Endothelial cell of umbilical vein (primary cell): ENCODE results near the gene SH3PXD2A. TPM values are rescaled to one million over a fixed set of nuclear protein-coding genes. Genes with fewer than 3 reads are reported as not detected.

Experiments used
- BruUV-seq: library from RNA; stranded (reverse); fragments of 400-500 nt; replicated peaks from 2 replicates; lab custom pipeline; 2021; lab: Mats Ljungman, UMichigan
- CTCF ChIA-PET: fragments of 300-600, 350-600 bp; sonication (Branson Sonifier 250); formaldehyde crosslinking; loops from one replicate; lab custom pipeline; 2021; ENCODE audit warnings: antibody characterized with exemption, inconsistent platforms; lab: Charles Lee
- POLR2A ChIA-PET: fragments of 300-600, 350-600 bp; sonication (Branson Sonifier 250); formaldehyde crosslinking; loops from one replicate; lab custom pipeline; 2021; ENCODE audit warnings: antibody characterized with exemption, inconsistent platforms; lab: Charles Lee
- DNase-seq: peaks from one replicate; pipeline ENCODE4 v3.0.0-alpha.2; 2011; ENCODE audit warnings: low read depth, low spot score
- FAIRE-seq: peaks from 2 replicates; lab custom pipeline; 2011; peaks lifted over from hg19 to GRCh38; lab: Jason Lieb, UNC
- H2AFZ ChIP-seq: 2 replicates; pipeline ENCODE4 v1.6.0; 2012; ENCODE audit warnings: low read depth, low read length, control low read depth, inconsistent platforms
- H3K27ac ChIP-seq: 2 replicates; pipeline ENCODE4 v1.5.1; 2011; ENCODE audit warnings: low read depth, mild to moderate bottlenecking, control low read depth, low read length, moderate library complexity; ENCODE audit not compliant: insufficient read depth
- H3K27me3 ChIP-seq, 2 experiments: 2 replicates each; pipeline versions ENCODE4 v1.6.0 to v1.6.1; 2011; ENCODE audit warnings: low read length in 2 of 2, mixed read lengths in 1 of 2; ENCODE audit not compliant: control insufficient read depth in 2 of 2, insufficient read depth in 2 of 2
- H3K36me3 ChIP-seq, 2 experiments: 2 replicates in 1 of 2; 3 replicates in 1 of 2; pipeline ENCODE4 v1.5.1; 2011; ENCODE audit warnings: low read length in 2 of 2, mild to moderate bottlenecking in 1 of 2, moderate library complexity in 1 of 2; ENCODE audit not compliant: control insufficient read depth in 2 of 2, insufficient read depth in 2 of 2; ENCODE audit errors: extremely low read depth in 1 of 2
- H3K4me1 ChIP-seq: 3 replicates; pipeline ENCODE4 v1.5.1; 2011; ENCODE audit warnings: mild to moderate bottlenecking, low read length; ENCODE audit not compliant: control insufficient read depth, insufficient read depth; ENCODE audit errors: extremely low read depth
- H3K4me2 ChIP-seq: 2 replicates; pipeline ENCODE4 v1.6.1; 2011; ENCODE audit warnings: low read length, control low read depth, mixed read lengths; ENCODE audit not compliant: insufficient read depth
- H3K4me3 ChIP-seq, 3 experiments: fragments of 200-600 bp in 1 of 3; sonication (generic), shearing (Covaris generic) in 1 of 3; replicated peaks in 1 of 3; 2 replicates each; pipeline ENCODE4 v1.5.1; 2011 to 2016; ENCODE audit warnings: control low read depth in 3 of 3, low read length in 3 of 3, mild to moderate bottlenecking in 2 of 3, inconsistent platforms in 1 of 3, low read depth in 1 of 3, moderate library complexity in 1 of 3; ENCODE audit not compliant: insufficient read depth in 1 of 3
- H3K79me2 ChIP-seq: 2 replicates; pipeline ENCODE4 v1.6.0; 2012; ENCODE audit warnings: low read length, inconsistent platforms; ENCODE audit not compliant: control insufficient read depth, insufficient read depth
- H3K9ac ChIP-seq: replicated peaks from 2 replicates; pipeline ENCODE3; 2011; ENCODE audit warnings: low read length, control low read depth; ENCODE audit not compliant: insufficient read depth; ENCODE audit errors: extremely low read depth
- H3K9me1 ChIP-seq: replicated peaks from 3 replicates; pipeline ENCODE4 v1.6.0; 2011; ENCODE audit warnings: mild to moderate bottlenecking, low read length; ENCODE audit not compliant: control insufficient read depth, insufficient read depth; ENCODE audit errors: extremely low read depth
- H3K9me3 ChIP-seq: replicated peaks from 2 replicates; pipeline ENCODE4 v1.5.1; 2012; ENCODE audit warnings: low read length, inconsistent platforms; ENCODE audit not compliant: control insufficient read depth, insufficient read depth
- H4K20me1 ChIP-seq: replicated peaks from 2 replicates; pipeline ENCODE3; 2011; ENCODE audit warnings: mild to moderate bottlenecking, low read length; ENCODE audit not compliant: control insufficient read depth, insufficient read depth; ENCODE audit errors: extremely low read depth
- EZH2 ChIP-seq: IDR thresholded peaks from 2 replicates; pipeline ENCODE4 v1.6.1; 2012; ENCODE audit warnings: borderline replicate concordance, low read depth, mild to moderate bottlenecking, moderate library complexity, low read length, inconsistent platforms; ENCODE audit not compliant: severe bottlenecking
- POLR2A ChIP-seq: IDR thresholded peaks from 2 replicates; pipeline ENCODE4 v1.6.1; 2012; ENCODE audit warnings: low read depth, mild to moderate bottlenecking, control low read depth, low read length
- POLR2AphosphoS5 ChIP-seq: IDR thresholded peaks from 2 replicates; pipeline ENCODE4 v1.6.1; 2012; ENCODE audit warnings: low read depth, mild to moderate bottlenecking, control low read depth, low read length, moderate library complexity; ENCODE audit not compliant: insufficient read depth
- dilution Hi-C: fragments of 300-500 bp; cut with MboI; formaldehyde crosslinking; loops from one replicate; pipeline ENCODE4 v1.15.0; 2019; ENCODE audit warnings: low sequenced_read_pairs; ENCODE audit not compliant: extremely low pct_ligation_motif_present
- intact Hi-C: fragments of 100-400 bp; cut with micrococcal nuclease; formaldehyde crosslinking; loops from one replicate; pipeline ENCODE4 v1.10.0; 2022
- polyA plus RNA-seq, 4 experiments: library from polyadenylated mRNA; depleted of rRNA in 3 of 4; stranded (reverse) in 3 of 4; unstranded in 1 of 4; fragments of >200 nt; gene quantifications; 2 replicates each; pipeline versions ENCODE4 v1.2.1 to v1.2.3, GENCODE V29; 2011 to 2012; ENCODE audit warnings: missing spikeins in 1 of 4
- total RNA-seq: library from RNA; stranded (reverse); gene quantifications from 2 replicates; pipeline ENCODE4 v1.2.3, GENCODE V29; 2021
- TF ChIP-seq, protein P1 (sequence below): IDR thresholded peaks from 2 replicates; pipeline ENCODE4 v1.6.1; 2011; ENCODE audit not compliant: insufficient read depth, insufficient read length
- TF ChIP-seq, protein P2 (sequence below), 2 donors: IDR thresholded peaks; 1 replicate in 1 of 2; 2 replicates in 1 of 2; pipeline ENCODE4 v1.5.1; 2011; ENCODE audit warnings: low read length in 2 of 2, mild to moderate bottlenecking in 2 of 2, moderate library complexity in 2 of 2, control low read depth in 1 of 2, inconsistent platforms in 1 of 2, low read depth in 1 of 2; ENCODE audit not compliant: insufficient read depth in 1 of 2; ENCODE audit errors: extremely low read depth in 1 of 2

Gene SH3PXD2A
- total and polyA plus RNA-seq, 2 donors (not counting 3 experiments of a cell fraction or from before 2014, with no cell fraction given), result 1.4 to 5.1 TPM

DNA sequence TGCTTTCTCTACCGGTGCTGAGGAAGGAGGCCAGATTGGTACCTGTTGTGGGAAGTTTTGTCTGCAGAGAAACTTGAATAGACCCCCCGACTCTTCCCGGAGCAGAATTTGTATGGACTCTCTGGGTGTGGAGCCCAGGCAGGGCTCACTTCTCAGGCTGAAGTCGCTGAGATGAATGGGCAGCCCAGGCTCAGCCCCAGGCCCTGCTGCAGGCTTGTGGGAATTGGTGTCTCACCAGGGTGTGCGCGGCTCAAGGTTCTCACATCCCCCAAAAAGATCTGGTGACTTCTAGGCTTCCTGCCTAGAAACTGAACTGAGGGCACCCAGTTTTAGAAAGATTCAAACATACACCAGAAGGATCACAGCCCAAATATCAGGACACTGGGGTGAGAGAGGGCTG is 258.4 kb downstream of the SH3PXD2A start:
- intact Hi-C loops (no loop called here), dilution Hi-C loops (no loop called here)
- FAIRE-seq, result no peak
- H3K36me3 ChIP-seq, result no peaks in the 10 kb centered on the region
- peaks cover 17% of the 10 kb centered on the region for H3K4me1 ChIP-seq
- TF ChIP-seq, protein P1, sequence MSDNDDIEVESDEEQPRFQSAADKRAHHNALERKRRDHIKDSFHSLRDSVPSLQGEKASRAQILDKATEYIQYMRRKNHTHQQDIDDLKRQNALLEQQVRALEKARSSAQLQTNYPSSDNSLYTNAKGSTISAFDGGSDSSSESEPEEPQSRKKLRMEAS, result no peak
- TF ChIP-seq POLR2AphosphoS5 (no peak), POLR2A (no peak), EZH2 (no peak)
- TF ChIP-seq, protein P2, sequence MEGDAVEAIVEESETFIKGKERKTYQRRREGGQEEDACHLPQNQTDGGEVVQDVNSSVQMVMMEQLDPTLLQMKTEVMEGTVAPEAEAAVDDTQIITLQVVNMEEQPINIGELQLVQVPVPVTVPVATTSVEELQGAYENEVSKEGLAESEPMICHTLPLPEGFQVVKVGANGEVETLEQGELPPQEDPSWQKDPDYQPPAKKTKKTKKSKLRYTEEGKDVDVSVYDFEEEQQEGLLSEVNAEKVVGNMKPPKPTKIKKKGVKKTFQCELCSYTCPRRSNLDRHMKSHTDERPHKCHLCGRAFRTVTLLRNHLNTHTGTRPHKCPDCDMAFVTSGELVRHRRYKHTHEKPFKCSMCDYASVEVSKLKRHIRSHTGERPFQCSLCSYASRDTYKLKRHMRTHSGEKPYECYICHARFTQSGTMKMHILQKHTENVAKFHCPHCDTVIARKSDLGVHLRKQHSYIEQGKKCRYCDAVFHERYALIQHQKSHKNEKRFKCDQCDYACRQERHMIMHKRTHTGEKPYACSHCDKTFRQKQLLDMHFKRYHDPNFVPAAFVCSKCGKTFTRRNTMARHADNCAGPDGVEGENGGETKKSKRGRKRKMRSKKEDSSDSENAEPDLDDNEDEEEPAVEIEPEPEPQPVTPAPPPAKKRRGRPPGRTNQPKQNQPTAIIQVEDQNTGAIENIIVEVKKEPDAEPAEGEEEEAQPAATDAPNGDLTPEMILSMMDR (IDR thresholded peaks at IDR 0.05; ENCODE audit: extremely low read depth in 1 of 2, insufficient read depth in 1 of 2, low read depth in 1 of 2, low read length in 2 of 2), result no peak
- no peak overlapping the region for H3K4me2 ChIP-seq
- no peaks in the 10 kb centered on the region for H3K79me2 ChIP-seq
- no peaks in the 10 kb centered on the region for H3K9me1 ChIP-seq
- no peaks in the 10 kb centered on the region for H3K9me3 ChIP-seq
- ChIA-PET CTCF (interaction anchor here (0.6 to 3.2 kb wide), 2 partner anchors 90 to 783 kb away, joined by 4 to 65 read pairs; no protein-coding TSS in a partner anchor), POLR2A (no interaction called here)
- no peak overlapping the region for H2AFZ ChIP-seq
- no peak overlapping the region for H3K4me3 ChIP-seq
- BruUV-seq, result no TSS peak
- H3K27ac ChIP-seq, result no peak overlapping the region
- no peak for DNase-seq
- no peak overlapping the region for H3K9ac ChIP-seq
- no peaks in the 10 kb centered on the region for H4K20me1 ChIP-seq
- H3K27me3 ChIP-seq, result no peaks in the 10 kb centered on the region
